HL-60/S4 treated with retinoic acid at 250 ng/mL for 4 days and 3 days (cell line): ENCODE measurements around the gene ADAD1.

ENCODE experiments used
- in situ Hi-C: fragments of 300-500 bp; cut with MboI; formaldehyde crosslinking; loops from 2 replicates; pipeline ENCODE4 v1.7.0; 2022; ENCODE audit warnings: low sequenced_read_pairs

ADAD1 gene

GRCh38 chr4:122453384-122453995 is 74.7 kb downstream of the ADAD1 start:
- in situ Hi-C loops, result no loop called here

- in situ Hi-C loops, result no loop called here
These were observed 77.7 kb downstream of the ADAD1 start, which contains the start of gene IL2 for GRCh38 chr4:122456231-122457116. IL2 (minus strand) TSS chr4:122456725; CDS start chr4:122456440, 285 bp downstream.

- in situ Hi-C loops, result no loop called here
These were observed 79.8 kb downstream of the ADAD1 start for GRCh38 chr4:122458625-122459024.

- in situ Hi-C loops, result no loop called here
These were observed 90.6 kb downstream of the ADAD1 start for GRCh38 chr4:122469457-122469856.

GRCh38 chr4:122475233-122475632 is 96.4 kb downstream of the ADAD1 start:
- in situ Hi-C loops, result no loop called here

GRCh38 chr4:122476126-122476525 is 97.3 kb downstream of the ADAD1 start:
- in situ Hi-C loops, result no loop called here

GRCh38 chr4:122476745-122477144 is 97.9 kb downstream of the ADAD1 start:
- in situ Hi-C loops, result no loop called here
